ENCODE measurements around the gene GJB3. TPM values are rescaled to one million over a fixed set of nuclear protein-coding genes. Genes with fewer than 3 reads are reported as not detected.
A peak's percentile ranks its signal among the peaks of the same experiment; 100 is the strongest.

GJB3 gene
- total and polyA plus RNA-seq, 2 donors (not counting 1 experiment from before 2014, with no cell fraction given): not detected

- Mint-ChIP-seq H3K4me3 (no peak overlapping the region), H3K27me3 (peaks cover 18% of the 10 kb centered on the region), H3K27ac (no peak overlapping the region)
Measured at GRCh38 chr1:34742667-34743270, 38.2 kb upstream of the GJB3 start.

More at GRCh38 chr1:34742667-34743270, 38.2 kb upstream of the GJB3 start:
- ChIA-PET POLR2A (no interaction called here), CTCF (interaction anchor here (0.7 to 4.6 kb wide), 16 partner anchors 8 to 1114 kb away, joined by 3 to 27 read pairs (median 5); partner anchors contain the start of gene GJB4)
- Histone ChIP-seq H3K27ac (ENCODE audit: low read length in 2 of 2) (no peak overlapping the region), H3K4me3 (ENCODE audit: control extremely low read depth in 1 of 5, extremely low read depth in 1 of 5, insufficient read depth in 1 of 5, low read depth in 2 of 5, low read length in 4 of 5) (no peak overlapping the region), H3K79me2 (ENCODE audit: control insufficient read depth, insufficient read depth, low read length) (no peaks in the 10 kb centered on the region), H3K27me3 (replicated peaks in 1 of 4; ENCODE audit: control extremely low read depth in 1 of 4, control insufficient read depth in 3 of 4, insufficient read depth in 4 of 4, low read length in 3 of 4) (peaks cover 0 to 8% (median 0%) of the 10 kb centered on the region in 4 experiments), H3K9me3 (ENCODE audit: control extremely low read depth in 1 of 3, control insufficient read depth in 2 of 3, insufficient read depth in 1 of 3, low read length in 2 of 3) (no peaks in the 10 kb centered on the region), H3K4me1 (ENCODE audit: control insufficient read depth in 2 of 2, insufficient read depth in 2 of 2, low read length in 2 of 2) (peaks cover 0 to 5% of the 10 kb centered on the region in 2 donors), H3K36me3 (replicated peaks in 1 of 2; ENCODE audit: control extremely low read depth in 1 of 2, control insufficient read depth in 1 of 2, extremely low read depth in 1 of 2, insufficient read depth in 2 of 2, low read length in 1 of 2) (no peaks in the 10 kb centered on the region), H2AFZ (ENCODE audit: insufficient read depth, low read depth, low read length, poor library complexity, severe bottlenecking) (peak overlapping the region; percentile 7), H4K20me1 (ENCODE audit: control insufficient read depth, insufficient read depth, low read length, poor library complexity, severe bottlenecking) (no peaks in the 10 kb centered on the region), H3K9ac (ENCODE audit: low read length) (no peak overlapping the region), H3K4me2 (replicated peaks; ENCODE audit: low read depth, low read length, poor library complexity, severe bottlenecking) (no peak overlapping the region)
- no peak for TF ChIP-seq EZH2 (IDR thresholded peaks at IDR 0.05; ENCODE audit: borderline replicate concordance, insufficient read depth, low read depth, low read length, poor library complexity, severe bottlenecking)
- TF ChIP-seq CTCF (IDR thresholded peaks at IDR 0.05): peak; percentile 93
- peak; percentile 66 for DNase-seq
- intact Hi-C loops (cut with micrococcal nuclease): no loop called here
- Mint-ChIP-seq H3K4me1 (peaks cover 4% of the 10 kb centered on the region), H3K9me3 (ENCODE audit: insufficient read depth) (no peaks in the 10 kb centered on the region)
- ATAC-seq (ENCODE audit: low read depth): peak; percentile 76
- WGBS (ENCODE audit: insufficient coverage): 13% methylated on average over 16 of the region's 16 CpGs
